Gastroesophageal sphincter (tissue), 3 donors: ENCODE data around the gene CERKL.

Experiments
- CTCF ChIP-seq, 4 experiments: fragments of 200-600 bp in 2 of 4; fragments of 450-650 bp in 2 of 4; sonication (generic) in 1 of 4; IDR thresholded peaks; one replicate each; pipeline ENCODE4 v1.5.1; 2017 to 2019; ENCODE audit warnings: antibody characterized with exemption in 4 of 4, mild to moderate bottlenecking in 2 of 4, moderate library complexity in 2 of 4
- EP300 ChIP-seq: sonication (generic); formaldehyde crosslinking; IDR thresholded peaks from one replicate; pipeline ENCODE4 v1.6.1; 2017; ENCODE audit warnings: antibody characterized with exemption, mild to moderate bottlenecking
- POLR2A ChIP-seq, 2 donors: fragments of 450-650 bp; IDR thresholded peaks; one replicate each; pipeline ENCODE4 v1.6.1; 2017; ENCODE audit warnings: antibody characterized with exemption in 2 of 2, mild to moderate bottlenecking in 2 of 2, moderate library complexity in 1 of 2
- POLR2AphosphoS5 ChIP-seq: sonication (generic); formaldehyde crosslinking; IDR thresholded peaks from one replicate; pipeline ENCODE4 v1.6.1; 2017; ENCODE audit warnings: antibody characterized with exemption

- TF ChIP-seq CTCF (IDR thresholded peaks at IDR 0.05) (no peak), POLR2A (IDR thresholded peaks at IDR 0.05) (no peak), EP300 (no peak), POLR2AphosphoS5 (no peak)
Observed at GRCh38 chr2:181642086-181642485, 14.8 kb downstream of the CERKL start.
